Measurements from ENCODE around the gene ARHGAP28. TPM values are rescaled to one million over a fixed set of nuclear protein-coding genes. Genes with fewer than 3 reads are reported as not detected.

The ARHGAP28 gene
- total and polyA plus RNA-seq, 10 of the 15 experiments (the other 5 are each of a cell fraction or from before 2014, with no cell fraction given) = not detected

- no peak for TF ChIP-seq ZNF207 (IDR thresholded peaks at IDR 0.05; ENCODE audit: borderline replicate concordance)
- no peak for TF ChIP-seq MEF2B (IDR thresholded peaks at IDR 0.05; ENCODE audit: partially characterized antibody, poor library complexity, severe bottlenecking)
These were observed 212.5 kb downstream of the ARHGAP28 start (continued) for GRCh38 chr18:6941996-6942395.

DNA sequence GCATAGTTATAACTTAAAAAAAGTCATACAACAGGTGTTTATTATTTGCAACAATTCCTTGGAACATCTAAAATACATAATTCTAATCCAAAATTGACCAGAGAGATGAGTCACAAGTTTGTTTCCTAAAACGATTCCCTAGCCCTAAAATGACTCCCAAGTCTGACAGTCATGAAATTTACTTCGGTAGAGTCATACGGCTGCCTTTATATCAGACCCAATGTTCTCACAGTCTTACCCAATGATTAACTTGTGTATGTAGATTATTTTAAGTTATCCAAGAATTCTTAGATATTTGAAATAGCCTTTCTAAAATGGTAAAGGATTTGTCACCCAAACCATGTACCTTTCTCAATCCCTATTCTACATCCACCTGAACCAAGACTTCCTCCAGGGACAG is 213.2 kb downstream of the ARHGAP28 start:
- FAIRE-seq = no peak
- ChIA-PET SMC1A (ENCODE audit: uncharacterized antibody, unreplicated experiment) (no interaction called here), RAD21 (ENCODE audit: unreplicated experiment) (no interaction called here), CTCF (no interaction called here), POLR2A (no interaction called here)
- Histone ChIP-seq H3K9ac (ENCODE audit: control insufficient read depth, insufficient read depth, low read length) (no peak overlapping the region), H3K9me3 (replicated peaks; ENCODE audit: control insufficient read depth, insufficient read depth, low read length) (no peaks in the 10 kb centered on the region), H3K36me3 (ENCODE audit: control insufficient read depth in 2 of 2, insufficient read depth in 2 of 2, low read length in 1 of 2) (no peaks in the 10 kb centered on the region), H3K27me3 (replicated peaks in 1 of 2; ENCODE audit: control insufficient read depth in 2 of 2, insufficient read depth in 2 of 2, low read length in 1 of 2) (peaks cover 0 to 1% of the 10 kb centered on the region in 2 experiments; a peak in 1 of 4 replicates), H3K4me3 (no peak overlapping the region), H4K20me1 (ENCODE audit: control insufficient read depth, insufficient read depth) (no peaks in the 10 kb centered on the region), H2AFZ (ENCODE audit: control insufficient read depth, low read depth, low read length) (no peak overlapping the region), H3K4me1 (ENCODE audit: control insufficient read depth, insufficient read depth, low read length) (no peaks in the 10 kb centered on the region), H3K79me2 (ENCODE audit: control insufficient read depth, insufficient read depth, low read length) (no peaks in the 10 kb centered on the region), H3K4me2 (ENCODE audit: control insufficient read depth, insufficient read depth) (no peak overlapping the region), H3K27ac (ENCODE audit: control insufficient read depth, insufficient read depth) (no peak overlapping the region)
- in situ Hi-C loops (cut with MboI) = loop anchor here (25.0 kb wide), 1 partner anchor 1995 kb away; no protein-coding TSS in a partner anchor
- no peak for ATAC-seq
- intact Hi-C loops (cut with micrococcal nuclease; ENCODE audit: unreplicated experiment) = no loop called here
- DNase-seq (ENCODE audit: low read depth, low spot score) = no peak
- BruUV-seq (replicated peaks) = no TSS peak
- 62% methylated on average over 3 of the region's 3 CpGs for WGBS (ENCODE audit: insufficient coverage, insufficient replicate concordance, low lambda C conversion rate, missing lambda C conversion rate)
- no peak for TF ChIP-seq HDAC6 (IDR thresholded peaks at IDR 0.05; ENCODE audit: unreplicated experiment)
- TF ChIP-seq IRF4 (IDR thresholded peaks at IDR 0.05; ENCODE audit: low read depth, low read length) = no peak
- no peak for TF ChIP-seq PAX8 (IDR thresholded peaks at IDR 0.05)
- TF ChIP-seq, protein P1, sequence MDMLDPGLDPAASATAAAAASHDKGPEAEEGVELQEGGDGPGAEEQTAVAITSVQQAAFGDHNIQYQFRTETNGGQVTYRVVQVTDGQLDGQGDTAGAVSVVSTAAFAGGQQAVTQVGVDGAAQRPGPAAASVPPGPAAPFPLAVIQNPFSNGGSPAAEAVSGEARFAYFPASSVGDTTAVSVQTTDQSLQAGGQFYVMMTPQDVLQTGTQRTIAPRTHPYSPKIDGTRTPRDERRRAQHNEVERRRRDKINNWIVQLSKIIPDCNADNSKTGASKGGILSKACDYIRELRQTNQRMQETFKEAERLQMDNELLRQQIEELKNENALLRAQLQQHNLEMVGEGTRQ (IDR thresholded peaks at IDR 0.05; ENCODE audit: borderline replicate concordance, low read depth, low read length) = no peak
- TF ChIP-seq CTCF (IDR thresholded peaks at IDR 0.05 in 2 of 3, conservative IDR thresholded peaks at IDR 0.05 in 1 of 3; ENCODE audit: control insufficient read depth in 2 of 3, extremely low read depth in 1 of 3, insufficient read depth in 1 of 3, low read depth in 3 of 3, low read length in 3 of 3) = no peak
- TF ChIP-seq MXI1 (IDR thresholded peaks at IDR 0.05; ENCODE audit: low read depth, low read length) = no peak
- no peak for TF ChIP-seq RB1 (IDR thresholded peaks at IDR 0.05; ENCODE audit: borderline replicate concordance)
- no peak for TF ChIP-seq KDM1A (IDR thresholded peaks at IDR 0.05; ENCODE audit: borderline replicate concordance)
- no peak for TF ChIP-seq CHD4 (IDR thresholded peaks at IDR 0.05)
- no peak for TF ChIP-seq MTA2 (IDR thresholded peaks at IDR 0.05; ENCODE audit: low read depth)
- no peak for TF ChIP-seq BRCA1 (IDR thresholded peaks at IDR 0.05; ENCODE audit: low read depth, low read length)
- no peak for TF ChIP-seq CBX3 (IDR thresholded peaks at IDR 0.05; ENCODE audit: borderline replicate concordance, low read depth)
- TF ChIP-seq HCFC1 (IDR thresholded peaks at IDR 0.05; ENCODE audit: low read length) = no peak
- no peak for TF ChIP-seq SIX5 (IDR thresholded peaks at IDR 0.05; ENCODE audit: low read depth, low read length, severe bottlenecking)
- no peak for TF ChIP-seq EED (IDR thresholded peaks at IDR 0.05; ENCODE audit: low read depth)
- TF ChIP-seq POLR2AphosphoS5 (IDR thresholded peaks at IDR 0.05; ENCODE audit: low read length) = no peak
- no peak for TF ChIP-seq PKNOX1 (IDR thresholded peaks at IDR 0.05)
- TF ChIP-seq IKZF1 (conservative IDR thresholded peaks at IDR 0.05) = no peak
- TF ChIP-seq BHLHE40 (IDR thresholded peaks at IDR 0.05; ENCODE audit: borderline replicate concordance in 1 of 2, low read depth in 2 of 2, low read length in 1 of 2) = no peak
